ENCODE results near the gene TMPRSS15. TPM values are rescaled to one million over a fixed set of nuclear protein-coding genes. Genes with fewer than 3 reads are reported as not detected.

TMPRSS15 gene
- total RNA-seq, 1 donor from 2014 or later: not detected

DNA sequence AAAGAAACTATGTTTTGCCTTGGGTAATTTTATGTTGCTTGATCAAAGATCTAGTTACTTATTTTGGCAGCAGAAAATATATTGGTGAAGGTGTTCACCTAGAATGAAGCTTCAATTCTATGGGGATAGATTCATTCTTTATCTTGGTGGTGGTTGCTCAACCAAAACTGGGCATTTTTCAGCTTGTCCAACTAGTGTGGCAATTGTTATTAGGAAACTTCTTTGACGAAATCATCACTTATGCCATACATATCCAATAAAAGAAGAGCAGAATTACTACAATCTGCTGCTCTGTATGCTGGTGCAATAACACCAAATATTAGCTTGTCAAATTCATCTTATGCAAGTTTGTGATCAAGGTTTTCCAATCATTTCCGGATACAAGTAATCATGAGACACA is 26.8 kb upstream of the TMPRSS15 start:
- ChIA-PET POLR2A (no interaction called here), CTCF (no interaction called here)
- no peaks in the 10 kb centered on the region for H3K36me3 Mint-ChIP-seq (ENCODE audit: low read depth)
- H3K4me3 Mint-ChIP-seq: no peak overlapping the region
- H3K4me1 Mint-ChIP-seq: no peaks in the 10 kb centered on the region
- TF ChIP-seq, protein P1, sequence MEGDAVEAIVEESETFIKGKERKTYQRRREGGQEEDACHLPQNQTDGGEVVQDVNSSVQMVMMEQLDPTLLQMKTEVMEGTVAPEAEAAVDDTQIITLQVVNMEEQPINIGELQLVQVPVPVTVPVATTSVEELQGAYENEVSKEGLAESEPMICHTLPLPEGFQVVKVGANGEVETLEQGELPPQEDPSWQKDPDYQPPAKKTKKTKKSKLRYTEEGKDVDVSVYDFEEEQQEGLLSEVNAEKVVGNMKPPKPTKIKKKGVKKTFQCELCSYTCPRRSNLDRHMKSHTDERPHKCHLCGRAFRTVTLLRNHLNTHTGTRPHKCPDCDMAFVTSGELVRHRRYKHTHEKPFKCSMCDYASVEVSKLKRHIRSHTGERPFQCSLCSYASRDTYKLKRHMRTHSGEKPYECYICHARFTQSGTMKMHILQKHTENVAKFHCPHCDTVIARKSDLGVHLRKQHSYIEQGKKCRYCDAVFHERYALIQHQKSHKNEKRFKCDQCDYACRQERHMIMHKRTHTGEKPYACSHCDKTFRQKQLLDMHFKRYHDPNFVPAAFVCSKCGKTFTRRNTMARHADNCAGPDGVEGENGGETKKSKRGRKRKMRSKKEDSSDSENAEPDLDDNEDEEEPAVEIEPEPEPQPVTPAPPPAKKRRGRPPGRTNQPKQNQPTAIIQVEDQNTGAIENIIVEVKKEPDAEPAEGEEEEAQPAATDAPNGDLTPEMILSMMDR (IDR thresholded peaks at IDR 0.05): no peak
- H3K27me3 Mint-ChIP-seq: no peaks in the 10 kb centered on the region
- DNase-seq (no peak), ATAC-seq (ENCODE audit: low read depth) (no peak)
- peaks cover 4% of the 10 kb centered on the region for H3K9me3 Mint-ChIP-seq
- intact Hi-C loops (cut with micrococcal nuclease): no loop called here
- H3K27ac Mint-ChIP-seq: no peak overlapping the region

DNA sequence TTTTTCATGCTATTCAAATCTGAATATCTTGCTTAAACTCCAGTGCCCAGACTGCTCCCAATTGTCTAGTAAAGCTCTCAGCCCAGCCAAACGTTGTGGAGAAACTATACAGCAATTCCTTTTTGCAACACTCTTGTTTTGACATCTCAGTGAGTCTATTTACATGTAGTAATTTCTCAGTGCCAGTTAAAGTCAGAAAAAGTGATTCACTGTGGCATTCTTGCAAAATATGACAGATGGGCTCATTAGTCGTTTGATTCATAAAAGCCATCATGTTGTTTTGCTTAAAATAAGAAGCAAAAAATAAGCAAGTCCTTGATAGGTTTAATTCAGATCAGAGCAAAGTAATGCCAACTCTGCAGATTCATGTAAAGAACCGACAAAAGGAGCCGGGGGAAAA is 20.7 kb upstream of the TMPRSS15 start:
- DNase-seq: no peak
- Mint-ChIP-seq H3K4me1 (peaks cover 4% of the 10 kb centered on the region), H3K9me3 (peaks cover 2% of the 10 kb centered on the region), H3K4me3 (no peak overlapping the region), H3K27ac (no peak overlapping the region), H3K27me3 (no peaks in the 10 kb centered on the region), H3K36me3 (ENCODE audit: low read depth) (no peaks in the 10 kb centered on the region)
- ChIA-PET CTCF (no interaction called here), POLR2A (no interaction called here)
- intact Hi-C loops (cut with micrococcal nuclease): no loop called here
- no peak for ATAC-seq (ENCODE audit: low read depth)
- TF ChIP-seq, protein P1 (IDR thresholded peaks at IDR 0.05): no peak

DNA sequence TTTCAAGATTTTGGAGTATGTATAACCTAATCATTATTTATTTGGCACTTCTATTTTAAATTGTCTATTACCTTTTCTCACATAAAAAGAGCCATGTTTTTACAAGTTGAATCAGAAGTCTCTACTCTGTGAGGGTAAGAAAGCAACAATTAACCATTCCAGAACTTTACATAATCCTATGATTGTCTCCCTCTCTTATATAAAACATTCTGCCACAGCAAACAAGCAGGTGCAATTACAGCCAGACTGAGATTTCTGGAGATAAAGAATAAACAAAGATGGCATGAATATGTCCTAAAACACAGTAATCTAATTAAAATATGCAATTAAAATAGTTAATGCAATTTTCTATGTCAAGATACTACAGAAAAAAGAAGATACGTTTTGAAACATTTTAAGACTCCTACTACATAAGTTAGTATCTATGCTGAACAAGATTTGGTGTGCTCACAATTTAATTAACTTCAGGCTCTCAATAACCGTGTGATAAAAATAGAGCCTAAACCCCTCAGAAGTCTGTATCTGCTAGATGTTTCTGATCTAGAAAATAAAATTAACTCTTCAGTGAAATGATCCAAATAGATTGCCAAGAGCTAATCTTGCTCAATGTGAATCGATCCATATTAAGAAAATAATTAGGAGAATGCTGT is 13.7 kb upstream of the TMPRSS15 start:
- no peak overlapping the region for H3K27ac Mint-ChIP-seq
- no peaks in the 10 kb centered on the region for H3K27me3 Mint-ChIP-seq
- ChIA-PET CTCF (no interaction called here), POLR2A (no interaction called here)
- H3K9me3 Mint-ChIP-seq: no peaks in the 10 kb centered on the region
- peaks cover 3% of the 10 kb centered on the region for H3K4me1 Mint-ChIP-seq
- TF ChIP-seq, protein P1 (IDR thresholded peaks at IDR 0.05): no peak
- DNase-seq: no peak
- H3K36me3 Mint-ChIP-seq (ENCODE audit: low read depth): no peaks in the 10 kb centered on the region
- intact Hi-C loops (cut with micrococcal nuclease): no loop called here
- no peak overlapping the region for H3K4me3 Mint-ChIP-seq
- ATAC-seq (ENCODE audit: low read depth): no peak

DNA sequence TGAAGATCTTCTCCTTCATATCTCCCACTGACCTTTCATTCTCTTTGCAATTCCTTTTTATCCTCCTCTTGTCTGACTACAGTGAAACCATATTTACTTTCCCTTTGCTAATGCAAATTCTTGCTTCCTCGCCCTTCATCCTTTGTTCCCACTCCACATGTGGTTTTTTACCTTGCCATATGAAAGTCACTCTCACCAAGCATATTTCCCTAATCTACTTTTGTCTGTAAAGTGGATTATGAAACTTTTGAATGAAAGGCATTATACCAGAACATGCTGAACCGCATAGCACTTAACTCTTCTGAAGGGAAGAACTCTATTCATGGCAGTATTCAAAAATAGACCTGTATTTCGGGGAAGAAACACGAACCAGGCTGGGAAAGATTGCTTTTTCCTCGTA is 8.0 kb upstream of the TMPRSS15 start:
- no peaks in the 10 kb centered on the region for H3K27me3 Mint-ChIP-seq
- ATAC-seq (ENCODE audit: low read depth) (no peak), DNase-seq (no peak)
- ChIA-PET CTCF (no interaction called here), POLR2A (no interaction called here)
- TF ChIP-seq, protein P1 (IDR thresholded peaks at IDR 0.05): no peak
- intact Hi-C loops (cut with micrococcal nuclease): no loop called here
- H3K4me1 Mint-ChIP-seq: no peaks in the 10 kb centered on the region
- no peak overlapping the region for H3K27ac Mint-ChIP-seq
- no peak overlapping the region for H3K4me3 Mint-ChIP-seq
- no peaks in the 10 kb centered on the region for H3K36me3 Mint-ChIP-seq (ENCODE audit: low read depth)
- H3K9me3 Mint-ChIP-seq: no peaks in the 10 kb centered on the region

DNA sequence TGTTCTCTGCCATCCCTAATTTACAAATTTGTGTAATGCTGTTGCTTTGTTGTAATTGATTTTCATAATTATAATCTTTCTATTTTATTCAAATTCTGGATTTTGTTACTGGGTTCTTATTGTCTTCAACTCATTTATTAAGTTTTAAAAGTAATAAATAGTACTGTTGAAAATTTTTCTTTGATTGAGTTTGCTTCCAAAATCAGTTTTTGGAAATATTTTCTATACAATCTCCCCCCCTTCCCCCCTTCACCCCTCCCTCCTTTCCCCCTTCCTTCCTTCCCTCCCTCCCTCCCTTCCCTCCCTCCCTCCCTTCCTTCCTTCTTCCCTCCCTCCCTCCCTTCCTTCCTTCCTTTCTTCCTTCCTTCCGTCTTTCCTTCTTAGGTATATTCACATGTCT is 6.0 kb upstream of the TMPRSS15 start:
- Mint-ChIP-seq H3K4me3 (no peak overlapping the region), H3K36me3 (ENCODE audit: low read depth) (no peaks in the 10 kb centered on the region), H3K4me1 (no peaks in the 10 kb centered on the region), H3K9me3 (no peaks in the 10 kb centered on the region), H3K27ac (no peak overlapping the region), H3K27me3 (no peaks in the 10 kb centered on the region)
- intact Hi-C loops (cut with micrococcal nuclease): no loop called here
- ChIA-PET POLR2A (no interaction called here), CTCF (no interaction called here)
- DNase-seq: no peak
- no peak for ATAC-seq (ENCODE audit: low read depth)
- TF ChIP-seq, protein P1 (IDR thresholded peaks at IDR 0.05): no peak

Data from activated B cell treated with CpG ODN at 0.5 μM for 24 hours (primary cell).